Kidney tubule cell (primary cell): ENCODE measurements around the gene STXBP5L.
A peak's percentile ranks its signal among the peaks of the same experiment; 100 is the strongest.
"Not testable (repeated sequence)": the region's sequence is repeated elsewhere in the genome, so short reads cannot be mapped to it uniquely, and the experiment has no call there.

ENCODE experiments used
- DNase-seq: peaks from one replicate; pipeline ENCODE4 v3.0.0-alpha.2; 2018; ENCODE audit warnings: low spot score

The STXBP5L gene

DNA sequence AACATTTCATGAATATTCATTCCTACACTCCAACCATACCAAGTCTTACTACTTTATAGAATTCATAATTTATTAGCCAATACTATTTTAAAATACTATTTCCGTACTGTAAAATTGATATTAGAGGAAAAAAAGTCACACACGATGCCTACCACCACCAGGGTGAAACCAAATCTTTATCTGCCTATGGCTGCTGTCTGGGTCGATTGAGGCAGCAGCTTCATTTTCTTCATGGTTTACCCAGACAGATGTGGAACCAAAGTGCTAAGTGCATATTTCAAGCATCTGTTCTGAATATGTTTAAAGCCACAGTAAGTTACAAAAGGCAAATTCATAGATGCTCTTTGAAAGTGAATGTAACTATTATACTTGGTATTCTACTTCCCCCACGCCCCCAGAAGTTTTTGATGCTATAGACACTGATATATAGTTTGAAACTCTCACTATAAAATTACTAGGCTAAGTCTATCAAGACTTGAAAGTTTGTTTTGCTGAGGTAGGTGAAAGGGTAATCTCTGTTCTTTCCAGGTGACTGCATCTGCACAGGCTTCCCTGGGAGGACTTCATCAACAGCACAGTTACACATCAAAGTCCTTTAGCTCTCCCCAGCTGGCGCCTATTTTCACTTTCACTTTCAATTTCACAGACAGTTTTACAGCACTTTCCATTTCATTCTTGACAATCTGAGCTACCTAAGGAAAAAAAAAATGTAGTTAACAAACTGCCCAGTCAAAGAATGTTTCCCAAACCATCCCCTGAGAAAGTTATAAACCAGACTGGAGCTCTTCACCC, 523.9 kb downstream of the STXBP5L start:
- DNase-seq: peak; percentile 75

- DNase-seq: no peak
Observed at GRCh38 chr3:121436074-121436473, 528.1 kb downstream of the STXBP5L start.

- peak; percentile 25 for DNase-seq
Observed at GRCh38 chr3:121436641-121437040, 528.6 kb downstream of the STXBP5L start.

- DNase-seq: no peak
Observed at GRCh38 chr3:121443456-121443855, 535.5 kb downstream of the STXBP5L start.

DNA sequence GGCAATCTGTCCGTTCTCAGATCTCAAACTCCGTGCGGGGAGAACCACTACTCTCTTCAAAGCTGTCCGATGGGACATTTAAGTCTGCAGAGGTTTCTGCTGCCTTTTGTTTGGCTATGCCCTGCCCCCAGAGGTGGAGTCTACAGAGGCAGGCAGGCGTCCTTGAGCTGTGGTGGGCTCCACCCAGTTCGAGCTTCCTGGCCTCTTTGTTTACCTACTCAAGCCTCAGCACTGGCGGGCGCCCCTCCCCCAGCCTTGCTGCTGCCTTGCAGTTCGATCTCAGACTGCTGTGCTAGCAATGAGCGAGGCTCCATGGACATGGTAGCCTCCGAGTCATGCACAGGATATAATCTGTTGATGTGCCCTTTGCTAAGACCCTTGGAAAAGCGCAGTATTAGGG, 543.7 kb downstream of the STXBP5L start:
- DNase-seq: not testable (repeated sequence)

GRCh38 chr3:121462565-121462964, 554.6 kb downstream of the STXBP5L start:
- no peak for DNase-seq

- DNase-seq: no peak
Observed at GRCh38 chr3:121463745-121464144, 555.7 kb downstream of the STXBP5L start.

GRCh38 chr3:121467085-121467484, 559.1 kb downstream of the STXBP5L start:
- DNase-seq: no peak

- DNase-seq: no peak
Observed at GRCh38 chr3:121473001-121473400, 565.0 kb downstream of the STXBP5L start.
